ENCODE results near the gene PSPN. TPM values are rescaled to one million over a fixed set of nuclear protein-coding genes. Genes with fewer than 3 reads are reported as not detected.

The PSPN gene
- total and polyA plus RNA-seq, 2 of the 13 experiments (the other 11 are each of a cell fraction or from before 2014, with no cell fraction given), result 0.69 to 1.1 TPM

- TF ChIP-seq CSRNP1 (CRISPR knock-in tag; IDR thresholded peaks at IDR 0.05), result 0 out of 2 replicates have a peak, but pooled peaks have one; percentile 64
- peak; percentile 64; the same call in 1 of the 2 replicates for TF ChIP-seq ZNF281 (CRISPR knock-in tag; IDR thresholded peaks at IDR 0.05; ENCODE audit: borderline replicate concordance)
- peak; percentile 89 for TF ChIP-seq RFX1 (IDR thresholded peaks at IDR 0.05)
- TF ChIP-seq IKZF5 (CRISPR knock-in tag; IDR thresholded peaks at IDR 0.05), result peak; percentile 16; the same call in 1 of the 2 replicates
- peak; percentile 28; the same call in 1 of the 2 replicates for TF ChIP-seq SNAPC4 (CRISPR knock-in tag; IDR thresholded peaks at IDR 0.05)
- TF ChIP-seq DBP (CRISPR knock-in tag; IDR thresholded peaks at IDR 0.05; ENCODE audit: not compliant biosample characterization), result peak; percentile 63
- no peak for TF ChIP-seq SOX5 (CRISPR knock-in tag; IDR thresholded peaks at IDR 0.05; ENCODE audit: borderline replicate concordance)
- TF ChIP-seq SP4 (CRISPR knock-in tag; IDR thresholded peaks at IDR 0.05), result peak; percentile 28
- TF ChIP-seq ZFP36 (IDR thresholded peaks at IDR 0.05; ENCODE audit: borderline replicate concordance, low read depth, low read length, partially characterized antibody), result no peak
- TF ChIP-seq RXRA (CRISPR knock-in tag; IDR thresholded peaks at IDR 0.05), result peak; percentile 59
- no peak for TF ChIP-seq CENPX (CRISPR knock-in tag; IDR thresholded peaks at IDR 0.05)
- peak; percentile 77; the same call in 1 of the 2 replicates for TF ChIP-seq MTF2 (CRISPR knock-in tag; IDR thresholded peaks at IDR 0.05; ENCODE audit: borderline replicate concordance)
- 0 out of 2 replicates have a peak, but pooled peaks have one; percentile 15 for TF ChIP-seq TGIF2 (CRISPR knock-in tag; IDR thresholded peaks at IDR 0.05)
- peak; percentile 89 for TF ChIP-seq ZFY (CRISPR knock-in tag; IDR thresholded peaks at IDR 0.05)
- TF ChIP-seq PLRG1 (conservative IDR thresholded peaks at IDR 0.05), result no peak
- TF ChIP-seq GATAD2A (CRISPR knock-in tag; IDR thresholded peaks at IDR 0.05), result 0 out of 2 replicates have a peak, but pooled peaks have one; percentile 16
- TF ChIP-seq ZMYM4 (CRISPR knock-in tag; IDR thresholded peaks at IDR 0.05), result no peak
Observed at GRCh38 chr19:6393074-6393982, 17.6 kb upstream of the PSPN start, which contains the start of gene GTF2F1 (continued).

All from HepG2 (cell line).